ENCODE data around the gene FAM124B.

Gene FAM124B

GRCh38 chr2:224404796-224405195, 2.9 kb upstream of the FAM124B start:
- no peak for TF ChIP-seq CTCF (IDR thresholded peaks at IDR 0.05)

GRCh38 chr2:224403657-224404056, 1.8 kb upstream of the FAM124B start:
- TF ChIP-seq CTCF (IDR thresholded peaks at IDR 0.05), result no peak

GRCh38 chr2:224400886-224401632, 848 bp downstream of the FAM124B start:
- no peak for TF ChIP-seq CTCF (IDR thresholded peaks at IDR 0.05)

GRCh38 chr2:224400174-224400810, 1.6 kb downstream of the FAM124B start:
- TF ChIP-seq CTCF (IDR thresholded peaks at IDR 0.05), result no peak

- TF ChIP-seq CTCF (IDR thresholded peaks at IDR 0.05), result no peak
Observed at GRCh38 chr2:224398289-224398688, 3.6 kb downstream of the FAM124B start.

- no peak for TF ChIP-seq CTCF (IDR thresholded peaks at IDR 0.05)
Observed at GRCh38 chr2:224395620-224396390, 6.1 kb downstream of the FAM124B start.

GRCh38 chr2:224393157-224393872, 8.6 kb downstream of the FAM124B start:
- TF ChIP-seq CTCF (IDR thresholded peaks at IDR 0.05), result no peak

Measured in LNCAP (cell line).